GM18502 (cell line): Measurements from ENCODE around the gene FARP1.

Experiments used
- ATAC-seq: cut with Tn5 transposase; IDR thresholded peaks from one replicate; pipeline ENCODE4 v1.9.1; 2021; ENCODE audit warnings: mild to moderate bottlenecking; ENCODE audit not compliant: unreplicated experiment, poor library complexity

Gene FARP1, protein sequence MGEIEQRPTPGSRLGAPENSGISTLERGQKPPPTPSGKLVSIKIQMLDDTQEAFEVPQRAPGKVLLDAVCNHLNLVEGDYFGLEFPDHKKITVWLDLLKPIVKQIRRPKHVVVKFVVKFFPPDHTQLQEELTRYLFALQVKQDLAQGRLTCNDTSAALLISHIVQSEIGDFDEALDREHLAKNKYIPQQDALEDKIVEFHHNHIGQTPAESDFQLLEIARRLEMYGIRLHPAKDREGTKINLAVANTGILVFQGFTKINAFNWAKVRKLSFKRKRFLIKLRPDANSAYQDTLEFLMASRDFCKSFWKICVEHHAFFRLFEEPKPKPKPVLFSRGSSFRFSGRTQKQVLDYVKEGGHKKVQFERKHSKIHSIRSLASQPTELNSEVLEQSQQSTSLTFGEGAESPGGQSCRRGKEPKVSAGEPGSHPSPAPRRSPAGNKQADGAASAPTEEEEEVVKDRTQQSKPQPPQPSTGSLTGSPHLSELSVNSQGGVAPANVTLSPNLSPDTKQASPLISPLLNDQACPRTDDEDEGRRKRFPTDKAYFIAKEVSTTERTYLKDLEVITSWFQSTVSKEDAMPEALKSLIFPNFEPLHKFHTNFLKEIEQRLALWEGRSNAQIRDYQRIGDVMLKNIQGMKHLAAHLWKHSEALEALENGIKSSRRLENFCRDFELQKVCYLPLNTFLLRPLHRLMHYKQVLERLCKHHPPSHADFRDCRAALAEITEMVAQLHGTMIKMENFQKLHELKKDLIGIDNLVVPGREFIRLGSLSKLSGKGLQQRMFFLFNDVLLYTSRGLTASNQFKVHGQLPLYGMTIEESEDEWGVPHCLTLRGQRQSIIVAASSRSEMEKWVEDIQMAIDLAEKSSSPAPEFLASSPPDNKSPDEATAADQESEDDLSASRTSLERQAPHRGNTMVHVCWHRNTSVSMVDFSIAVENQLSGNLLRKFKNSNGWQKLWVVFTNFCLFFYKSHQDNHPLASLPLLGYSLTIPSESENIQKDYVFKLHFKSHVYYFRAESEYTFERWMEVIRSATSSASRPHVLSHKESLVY

DNA sequence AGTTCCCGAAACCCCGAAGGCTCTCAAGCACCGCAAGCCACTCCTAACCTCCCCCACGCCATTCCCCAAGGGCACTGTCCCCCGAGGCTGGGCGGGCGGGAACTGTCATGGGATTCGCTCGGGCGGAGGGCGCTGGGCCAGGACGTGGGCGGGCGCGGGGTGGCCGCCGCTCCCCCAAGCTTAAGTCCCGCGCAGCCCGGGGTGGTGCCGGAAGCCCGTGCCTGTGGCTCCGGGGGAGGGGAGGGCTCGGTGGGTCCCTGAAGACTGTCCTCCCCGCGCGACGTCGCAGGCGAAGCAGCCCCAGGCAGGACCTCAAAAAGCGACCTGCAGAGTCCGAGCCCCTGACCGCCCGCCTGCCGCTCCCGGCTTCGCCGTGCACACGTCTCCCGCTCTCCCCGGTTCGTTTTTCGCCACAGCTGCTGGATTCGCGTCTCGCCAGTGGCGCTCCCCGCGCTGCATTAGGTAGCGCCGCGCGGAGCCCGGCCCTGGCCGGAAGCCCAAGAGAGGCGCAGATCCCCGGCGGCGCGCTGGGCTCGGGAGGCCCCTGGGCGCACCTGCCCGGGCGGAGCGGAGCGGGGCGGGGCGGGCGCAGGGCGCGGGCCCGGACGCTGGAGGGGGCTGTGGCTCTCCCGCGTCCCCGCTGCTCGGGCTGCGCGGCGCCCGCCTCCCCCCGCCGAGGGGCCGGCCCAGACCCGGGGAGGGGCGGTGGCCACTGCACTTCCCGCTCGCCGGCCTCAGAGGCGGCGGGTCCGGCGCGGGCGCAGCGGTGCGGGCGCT, at the start of gene FARP1:
Gene FARP1, plus strand, starts transcription at position 715 of the 777 bp plus-strand sequence. CDS start 70,149 bp downstream, outside the sequence.
- ATAC-seq = peak; percentile 83

DNA sequence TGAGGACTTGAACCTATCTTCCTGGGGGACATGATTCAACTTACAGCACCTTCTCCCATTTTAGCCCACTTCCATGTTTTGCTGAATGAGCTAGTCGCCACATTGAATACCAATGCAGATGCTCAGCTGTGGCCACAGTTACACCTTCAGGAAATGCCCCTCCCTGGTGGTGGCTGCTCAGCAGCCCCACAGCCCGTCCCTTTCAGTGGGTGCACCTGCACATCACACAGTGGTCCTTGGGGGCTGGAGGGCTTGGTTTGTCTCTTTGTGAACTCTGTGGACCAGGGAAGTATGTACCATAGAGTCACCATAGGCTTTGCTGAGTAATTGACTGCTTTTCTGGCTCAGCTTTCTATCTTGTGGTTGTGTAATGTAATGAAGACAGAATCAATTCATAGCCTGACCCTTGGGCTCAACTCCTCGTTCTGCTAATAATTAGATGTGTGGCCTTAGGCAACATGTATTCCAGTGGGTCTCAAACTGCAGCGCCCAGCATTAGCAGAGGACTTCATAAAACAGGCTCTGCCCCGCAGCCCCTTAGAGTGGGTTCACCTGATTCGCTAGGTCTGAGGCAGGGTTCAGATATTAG, 48.1 kb upstream of the FARP1 start:
- ATAC-seq = no peak

DNA sequence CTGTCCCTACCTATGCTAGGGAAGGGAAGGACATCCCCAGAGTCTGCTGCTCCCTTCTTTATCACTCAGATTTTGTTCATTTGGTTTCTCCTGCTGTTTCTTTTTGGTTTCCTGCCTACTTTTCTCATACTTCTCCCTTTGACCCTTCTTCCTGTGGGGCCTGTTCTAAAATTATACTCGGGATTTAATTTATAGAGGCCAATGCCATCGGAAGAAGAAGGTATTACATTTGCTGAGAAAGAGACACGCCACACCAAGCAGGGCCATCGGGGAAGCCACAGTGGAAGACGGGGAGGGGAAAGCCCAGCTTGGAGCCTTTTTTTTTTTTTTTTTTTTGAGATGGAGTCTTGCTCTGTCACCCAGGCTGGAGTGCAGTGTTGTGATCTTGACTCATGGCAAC, 46.8 kb upstream of the FARP1 start:
- ATAC-seq = no peak

DNA sequence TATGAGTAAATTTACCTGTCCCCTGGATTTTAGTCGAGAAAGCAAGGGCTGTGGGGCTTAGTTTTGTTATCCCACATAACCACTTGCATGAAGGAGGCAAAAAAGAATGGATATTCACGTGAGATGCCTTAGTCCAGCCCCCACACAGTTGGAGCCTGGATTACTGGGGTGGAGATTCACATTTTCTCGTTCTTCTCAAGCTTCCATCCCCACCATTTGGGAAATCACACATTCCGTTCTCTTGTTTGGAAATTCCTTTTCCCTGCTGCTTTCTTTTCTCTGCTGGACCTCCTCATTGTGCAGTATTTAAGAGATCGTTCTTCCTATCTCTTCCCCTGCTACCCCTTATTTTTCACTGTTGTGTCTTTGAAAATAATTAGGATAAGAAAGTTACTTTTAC, 45.1 kb upstream of the FARP1 start:
- no peak for ATAC-seq

DNA sequence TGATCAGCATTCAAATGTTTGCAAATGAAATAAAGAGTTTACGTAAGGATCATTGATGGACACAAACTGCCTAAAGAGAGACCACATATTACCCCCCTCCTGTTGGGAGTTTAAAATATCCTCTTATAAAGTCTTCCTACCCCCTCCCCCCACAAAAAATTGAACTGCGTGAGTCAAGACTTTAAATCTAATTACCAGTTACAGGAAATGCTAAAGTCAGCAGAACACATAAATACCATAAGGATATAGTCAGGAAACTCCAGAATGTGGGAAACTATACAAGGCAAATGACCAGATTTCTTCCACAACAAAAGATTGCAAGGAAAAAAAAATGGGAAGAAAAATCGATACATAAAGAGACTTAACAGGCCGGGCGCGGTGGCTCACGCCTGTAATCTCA, 44.4 kb upstream of the FARP1 start:
- no peak for ATAC-seq

DNA sequence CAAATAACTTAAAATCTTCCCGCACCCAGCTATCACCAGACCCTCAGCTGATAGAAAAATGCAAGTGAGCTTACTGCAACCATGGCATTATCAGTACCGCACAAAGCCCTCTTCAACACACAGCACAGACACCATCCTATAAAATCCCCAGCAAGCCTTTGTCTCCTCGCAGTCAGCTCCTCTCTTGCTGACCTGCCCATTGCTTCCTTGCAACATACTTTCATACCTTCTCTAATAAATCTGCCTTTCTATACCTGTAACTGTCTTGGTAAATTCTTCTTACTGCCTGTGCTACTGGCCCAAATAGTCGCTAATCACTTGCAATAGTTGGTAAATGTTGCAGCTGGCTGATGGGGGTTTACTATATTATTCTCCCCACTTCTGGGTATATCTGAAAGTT, 43.3 kb upstream of the FARP1 start:
- ATAC-seq = no peak

DNA sequence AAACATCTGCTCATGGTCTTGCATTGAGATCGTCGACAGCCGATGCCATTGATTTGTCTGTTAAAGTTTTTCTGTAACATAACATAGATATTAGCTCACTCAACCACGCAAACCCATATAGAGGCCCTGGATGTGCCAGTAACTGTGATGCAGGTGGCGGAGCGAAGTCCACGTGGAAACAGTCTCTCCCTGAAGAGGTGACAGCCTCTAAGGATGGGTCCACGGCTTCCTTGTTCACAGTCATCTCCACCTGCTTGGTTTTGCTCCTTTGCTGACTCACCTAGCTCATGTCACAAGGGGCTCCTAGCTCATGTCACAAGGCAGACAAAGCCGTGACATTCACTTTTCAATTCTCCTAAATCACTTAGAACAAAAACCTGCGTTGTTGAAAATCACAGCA, 42.4 kb upstream of the FARP1 start:
- ATAC-seq = no peak

DNA sequence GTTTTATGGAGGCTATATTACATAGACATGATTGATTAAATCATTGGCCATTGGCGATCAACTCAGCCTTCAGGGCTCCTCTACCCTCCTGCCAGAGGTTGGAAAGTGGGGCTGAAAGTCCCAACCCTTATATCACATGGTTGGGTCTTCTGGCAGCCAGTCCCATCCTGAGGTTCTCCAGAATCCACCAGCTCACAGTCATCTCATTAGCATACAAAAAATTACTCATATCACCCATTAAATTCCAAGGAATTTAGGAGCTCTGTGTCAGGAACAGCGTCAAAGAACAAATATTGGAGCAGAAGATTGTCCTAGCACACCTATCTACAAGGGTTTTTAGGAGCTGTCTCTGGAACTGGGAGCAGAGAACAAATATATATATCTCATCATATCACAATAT, 39.4 kb upstream of the FARP1 start:
- ATAC-seq = no peak

DNA sequence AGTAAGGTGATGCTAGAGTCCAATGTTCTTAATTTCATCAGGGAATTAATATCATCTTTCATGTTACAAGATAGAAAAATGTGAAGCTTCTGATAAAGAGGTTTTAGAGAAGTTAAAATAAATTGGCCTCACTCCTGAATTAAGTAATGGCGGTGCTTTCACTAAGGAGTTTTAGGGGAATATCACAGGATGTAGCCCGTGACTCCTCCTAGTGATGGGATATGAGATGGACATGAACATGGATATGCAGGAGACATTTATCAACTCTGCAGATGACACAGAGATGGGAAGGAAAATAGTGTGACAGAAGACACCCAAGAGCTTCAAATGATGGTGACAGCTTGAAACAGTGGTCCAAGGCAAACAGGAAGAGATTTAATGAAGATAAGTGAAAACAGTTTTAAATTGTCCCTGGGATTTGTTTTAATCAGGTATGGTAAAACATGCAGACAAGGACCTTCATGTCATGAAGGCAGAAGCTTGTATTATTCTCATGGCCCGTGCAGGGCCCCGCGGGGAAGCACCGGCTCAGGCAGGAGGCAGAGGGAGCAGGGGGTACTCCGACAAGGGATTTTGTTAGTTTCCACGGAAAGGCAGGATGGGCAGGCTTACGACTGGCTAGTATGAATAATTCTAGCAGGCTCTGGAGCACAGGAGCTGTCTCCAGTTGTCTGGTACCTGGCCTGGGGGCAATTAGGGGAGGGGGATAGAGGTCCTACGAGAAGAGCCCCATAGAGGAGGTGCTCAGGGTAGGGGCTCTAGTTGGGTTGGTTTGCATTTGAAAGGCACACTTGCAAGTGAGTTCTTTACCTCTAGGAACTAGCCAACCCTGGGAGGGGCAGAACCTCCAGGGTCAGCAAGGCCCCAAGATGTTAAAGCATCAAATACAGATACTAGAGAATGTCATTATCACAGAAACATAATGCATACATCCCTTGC, 38.7 kb upstream of the FARP1 start:
- ATAC-seq = no peak

DNA sequence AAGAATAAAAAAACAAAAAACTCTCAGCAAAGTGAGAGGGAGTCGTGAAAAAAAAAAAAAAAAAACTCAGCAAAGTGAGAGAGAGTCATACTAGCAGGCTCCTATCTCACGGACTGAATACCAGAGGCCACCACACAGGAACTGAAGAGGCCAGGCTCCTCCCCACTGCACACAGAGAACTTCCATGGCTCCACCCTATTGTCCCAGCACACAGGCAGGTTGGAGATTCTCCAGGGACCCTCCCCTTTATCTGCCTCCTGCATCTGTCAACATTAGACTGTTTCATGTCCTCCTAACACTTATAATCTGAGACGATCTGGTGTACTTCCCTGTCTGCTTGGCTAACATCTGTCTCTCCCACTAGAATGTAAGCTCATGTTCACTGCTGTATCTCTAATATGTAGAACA, 37.0 kb upstream of the FARP1 start:
- no peak for ATAC-seq

DNA sequence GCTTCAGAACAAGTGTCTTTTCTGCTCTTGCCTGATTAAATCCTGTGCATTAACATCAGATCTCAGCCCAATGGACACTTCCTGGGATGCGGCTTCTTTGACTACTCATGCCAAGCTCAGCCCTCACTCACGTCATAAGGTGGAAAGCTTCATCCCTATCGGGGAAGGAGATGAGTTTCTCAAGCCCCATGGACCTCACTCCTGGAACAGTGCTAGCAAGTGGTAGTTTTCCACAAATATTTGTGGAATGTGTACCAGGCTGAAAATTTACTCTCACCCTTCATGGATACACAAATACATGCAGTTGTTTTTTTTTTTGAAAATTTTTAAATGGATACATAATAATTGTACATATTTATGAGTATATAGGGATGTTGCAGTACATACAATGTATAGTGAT, 34.6 kb upstream of the FARP1 start:
- ATAC-seq = no peak

DNA sequence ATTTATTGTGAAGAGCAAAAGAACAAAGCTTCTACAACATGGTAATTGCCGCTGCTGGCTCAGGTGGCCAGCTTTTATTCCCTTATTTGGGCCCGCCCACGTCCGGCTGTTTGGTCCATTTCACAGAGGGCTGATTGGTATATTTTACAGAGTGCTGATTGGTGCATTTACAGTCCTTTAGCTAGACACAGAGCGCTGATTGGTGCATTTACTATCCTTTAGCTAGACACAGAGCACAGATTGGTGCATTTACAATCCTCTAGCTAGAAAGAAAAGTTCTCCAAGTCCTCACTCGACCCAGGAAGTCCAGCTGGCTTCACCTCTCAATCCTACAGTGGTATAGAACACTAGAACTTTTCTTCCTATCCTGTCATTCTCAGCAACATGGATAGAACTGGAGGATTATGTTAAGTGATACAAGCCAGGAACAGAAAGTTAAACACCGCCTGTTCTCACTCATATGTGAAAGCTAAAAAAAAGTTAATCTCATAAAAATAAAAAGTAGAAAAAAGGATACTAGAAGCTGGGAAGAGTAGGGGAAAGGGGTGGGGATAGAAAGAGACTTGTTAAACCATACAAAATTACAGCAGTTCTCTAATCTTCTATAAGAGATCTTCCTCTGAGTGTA, 33.6 kb upstream of the FARP1 start:
- no peak for ATAC-seq

DNA sequence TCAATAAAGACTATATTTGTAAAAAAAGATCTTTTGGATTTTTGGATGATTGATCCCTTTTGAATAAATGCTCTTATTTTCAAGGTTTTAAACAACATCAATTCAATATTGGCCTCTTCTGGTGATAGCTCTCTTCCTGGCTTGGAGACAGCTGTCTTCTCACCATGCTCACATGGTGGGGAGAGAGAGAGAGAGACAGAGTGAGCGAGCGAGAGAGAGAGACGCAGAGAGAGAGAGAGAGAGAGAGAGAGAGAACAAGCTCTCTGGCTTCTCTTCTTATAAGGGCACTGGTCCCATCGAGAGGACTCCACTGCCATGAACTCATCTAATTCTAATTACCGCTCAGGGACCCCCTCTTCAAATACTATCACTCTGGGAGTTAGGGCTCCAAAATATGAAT, 32.1 kb upstream of the FARP1 start:
- no peak for ATAC-seq

DNA sequence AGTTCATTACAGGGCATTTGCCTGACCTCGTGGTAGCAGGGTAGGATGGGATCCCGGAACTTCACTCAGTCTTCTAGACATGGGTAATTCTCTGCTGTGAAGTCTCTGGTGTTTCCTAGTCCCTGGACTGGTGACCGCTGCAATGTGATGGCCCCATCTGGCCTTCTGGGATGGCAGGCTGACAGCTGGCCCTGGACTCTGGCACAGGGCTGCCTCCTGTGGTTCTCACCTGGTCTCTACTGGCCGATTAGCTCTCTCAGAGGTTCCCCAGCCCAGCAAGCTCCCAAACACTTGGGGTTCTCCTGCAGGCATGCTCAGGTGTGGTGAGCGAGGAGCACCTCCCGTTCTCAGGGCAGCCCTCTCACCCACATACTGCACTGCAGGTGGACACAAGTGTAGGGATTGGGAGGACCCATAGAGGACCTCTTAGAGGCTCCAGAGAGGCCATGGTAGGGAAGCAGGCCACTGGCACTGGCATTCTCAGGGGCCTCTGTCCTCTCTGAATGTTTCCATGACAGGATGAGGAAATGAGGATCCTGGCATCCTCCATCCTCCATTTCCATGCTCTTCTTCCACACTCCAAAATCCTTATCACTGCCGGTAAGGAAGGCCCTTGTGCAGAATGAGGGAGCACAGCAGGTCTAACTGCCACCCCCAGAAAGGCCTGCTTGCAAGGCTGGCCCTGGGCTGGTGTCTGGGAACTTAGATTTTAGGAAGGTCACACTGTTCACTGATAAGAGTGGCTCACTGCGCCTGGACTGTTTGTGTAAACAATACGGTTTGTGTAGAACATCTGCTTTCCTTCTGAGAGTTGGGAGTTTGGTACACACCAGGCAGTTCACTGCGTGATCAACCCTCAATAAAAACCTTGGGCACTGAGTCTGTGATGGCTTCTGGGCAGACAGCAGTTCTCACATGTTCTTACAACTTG, 31.5 kb upstream of the FARP1 start:
- ATAC-seq = no peak

DNA sequence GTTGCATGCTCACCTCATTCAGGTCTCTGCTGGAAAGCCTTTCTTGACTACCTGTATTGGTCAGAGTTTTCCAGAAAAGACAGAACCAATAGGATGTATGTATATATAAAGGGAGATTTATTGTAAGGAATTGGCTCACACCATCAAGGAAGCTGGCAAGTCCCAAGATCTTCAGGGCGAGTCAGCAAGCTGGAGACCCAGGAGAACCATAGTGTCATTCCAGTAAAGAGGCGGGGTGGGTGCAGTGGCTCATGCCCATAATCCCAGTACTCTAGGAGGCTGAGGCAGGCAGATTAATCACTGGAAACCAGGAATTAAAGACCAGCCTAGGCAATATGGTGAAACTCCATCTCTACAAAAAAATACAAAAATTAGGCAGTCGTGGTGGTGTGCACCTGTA, 30.4 kb upstream of the FARP1 start:
- ATAC-seq = no peak

DNA sequence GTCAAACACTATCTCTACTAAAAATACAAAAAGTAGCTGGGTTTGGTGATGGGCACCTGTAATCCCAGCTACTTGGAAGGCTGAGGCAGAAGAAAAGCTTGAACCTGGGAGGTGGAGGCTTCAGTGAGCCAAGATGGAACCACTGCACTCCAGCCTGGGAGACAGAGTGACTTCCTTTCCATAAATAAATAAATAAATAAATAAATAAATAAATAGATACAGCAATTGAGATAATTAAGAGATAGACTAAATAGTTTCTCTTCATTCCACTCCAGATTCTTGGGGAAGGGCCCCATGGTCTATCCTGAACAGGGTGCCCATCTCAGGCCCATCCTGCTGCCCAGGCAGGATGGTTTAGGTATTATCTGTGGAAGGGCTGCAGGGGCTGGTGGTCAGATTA, 24.0 kb upstream of the FARP1 start:
- ATAC-seq = no peak

DNA sequence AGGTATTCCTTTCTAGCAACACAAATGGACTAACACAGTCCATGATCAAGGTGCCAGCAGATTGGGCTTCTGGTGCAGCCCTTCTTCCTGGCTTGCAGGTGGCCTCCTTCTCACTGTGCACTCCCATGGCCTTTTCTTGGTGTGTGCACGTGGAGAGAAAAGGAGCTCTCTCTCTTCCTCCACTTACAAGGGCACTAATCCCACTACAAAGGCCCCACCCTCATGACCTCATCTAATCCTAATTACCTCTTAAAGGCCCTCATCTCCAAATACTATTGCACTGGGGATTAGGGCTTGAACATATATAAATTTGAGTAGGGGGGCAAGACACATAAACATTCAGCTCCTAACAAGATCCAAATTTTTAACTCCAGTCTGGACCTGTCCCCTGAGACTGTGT, 19.7 kb upstream of the FARP1 start:
- ATAC-seq = no peak
